ENCODE data around the gene CLK2. TPM values are rescaled to one million over a fixed set of nuclear protein-coding genes. Genes with fewer than 3 reads are reported as not detected.
A peak's percentile ranks its signal among the peaks of the same experiment; 100 is the strongest.
"Not testable (repeated sequence)": the region's sequence is repeated elsewhere in the genome, so short reads cannot be mapped to it uniquely, and the experiment has no call there.

CLK2 gene
- total and polyA plus RNA-seq, 9 of the 15 experiments (the other 6 are each of a cell fraction or from before 2014, with no cell fraction given), result 13.5 to 81.4 (median 39.6) TPM

DNA sequence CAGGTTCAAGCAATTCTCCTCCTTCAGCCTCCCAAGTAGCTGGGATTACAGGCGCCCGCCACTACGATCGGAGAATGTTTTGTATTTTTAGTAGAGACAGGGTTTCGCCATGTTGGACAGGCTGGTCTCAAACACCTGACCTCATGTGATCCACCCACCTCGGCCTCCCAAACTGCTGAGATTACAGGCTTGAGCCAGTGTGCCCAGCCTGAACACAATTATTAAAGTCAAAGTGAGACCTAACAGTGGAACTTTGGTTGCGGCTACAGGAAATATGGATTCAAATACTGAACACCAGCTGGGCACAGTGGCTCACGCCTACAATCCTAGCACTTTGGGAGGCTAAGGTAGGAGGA, 47.9 kb downstream of the CLK2 start:
- TF ChIP-seq MED1 (CRISPR knock-in tag; IDR thresholded peaks at IDR 0.05; ENCODE audit: borderline replicate concordance) (0 out of 2 replicates have a peak, but pooled peaks have one; percentile 58), DMBX1 (CRISPR knock-in tag; IDR thresholded peaks at IDR 0.05; ENCODE audit: borderline replicate concordance) (peak; percentile 62; the same call in 1 of the 2 replicates)
- TF ChIP-seq, protein P1, sequence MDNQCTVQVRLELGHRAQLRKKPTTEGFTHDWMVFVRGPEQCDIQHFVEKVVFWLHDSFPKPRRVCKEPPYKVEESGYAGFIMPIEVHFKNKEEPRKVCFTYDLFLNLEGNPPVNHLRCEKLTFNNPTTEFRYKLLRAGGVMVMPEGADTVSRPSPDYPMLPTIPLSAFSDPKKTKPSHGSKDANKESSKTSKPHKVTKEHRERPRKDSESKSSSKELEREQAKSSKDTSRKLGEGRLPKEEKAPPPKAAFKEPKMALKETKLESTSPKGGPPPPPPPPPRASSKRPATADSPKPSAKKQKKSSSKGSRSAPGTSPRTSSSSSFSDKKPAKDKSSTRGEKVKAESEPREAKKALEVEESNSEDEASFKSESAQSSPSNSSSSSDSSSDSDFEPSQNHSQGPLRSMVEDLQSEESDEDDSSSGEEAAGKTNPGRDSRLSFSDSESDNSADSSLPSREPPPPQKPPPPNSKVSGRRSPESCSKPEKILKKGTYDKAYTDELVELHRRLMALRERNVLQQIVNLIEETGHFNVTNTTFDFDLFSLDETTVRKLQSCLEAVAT (IDR thresholded peaks at IDR 0.05), result 0 out of 4 replicates have a peak, but pooled peaks of 1 of the 2 experiments have one; percentile 32
- ATAC-seq; BruUV-seq (replicated peaks); DNase-seq (ENCODE audit: extremely low read depth in 1 of 4, low spot score in 3 of 4); FAIRE-seq; H3K9me1 ChIP-seq (ENCODE audit: control insufficient read depth, insufficient read depth, low read length); in situ Hi-C loops (cut with MboI); H3K9me3 ChIP-seq (replicated peaks; ENCODE audit: control insufficient read depth, insufficient read depth, low read depth, low read length); H4K20me1 ChIP-seq (replicated peaks; ENCODE audit: control insufficient read depth, insufficient read depth, low read length); H3K27me3 ChIP-seq (ENCODE audit: control insufficient read depth in 2 of 2, insufficient read depth in 2 of 2, low read length in 2 of 2); intact Hi-C loops (cut with micrococcal nuclease); H2AFZ ChIP-seq (ENCODE audit: low read depth, low read length); H3K36me3 ChIP-seq (ENCODE audit: control insufficient read depth, insufficient read depth, low read length): not testable (repeated sequence)
- WGBS (ENCODE audit: insufficient coverage, low coverage, missing lambda C conversion rate), result 82% methylated on average over 8 of the region's 8 CpGs
- Histone ChIP-seq H3K9ac (ENCODE audit: insufficient read depth in 1 of 2, low read depth in 2 of 2, low read length in 2 of 2) (peak overlapping the region; percentile 37 to 76; a peak in 3 of 4 replicates), H3K4me2 (ENCODE audit: insufficient read depth, low read length) (peak overlapping the region; percentile 81), H3K79me2 (ENCODE audit: control insufficient read depth, insufficient read depth, low read length) (peaks cover 27% of the 10 kb centered on the region), H3K27ac (ENCODE audit: extremely low read depth, low read depth, low read length) (peak overlapping the region; percentile 86; the same call in 2 of the 3 replicates), H3K4me3 (peak overlapping the region; percentile 51; the same call in 1 of the 2 replicates), H3K4me1 (replicated peaks in 1 of 2; ENCODE audit: control insufficient read depth in 2 of 2, insufficient read depth in 2 of 2, low read length in 2 of 2) (peaks cover 30 to 38% of the 10 kb centered on the region in 2 experiments)
- POLR2A ChIA-PET, result interaction anchor here (1.2 to 1.4 kb wide), 2 partner anchors 18 to 31 kb away, joined by 4 to 5 read pairs; no protein-coding TSS in a partner anchor
- CTCF ChIA-PET (ENCODE audit: low intra/inter-chr PET ratio), result interaction anchor here (0.9 to 3.2 kb wide), 4 partner anchors 16 to 49 kb away, joined by 3 to 31 read pairs (median 10); partner anchors contain the start of genes MTX1 and THBS3
